SKM-1 (cell line): ENCODE data around the gene PTPRO.

ENCODE experiments used
- DNase-seq: peaks from one replicate; lab custom pipeline; 2025; ENCODE audit not compliant: unreplicated experiment; lab: John Stamatoyannopoulos, UW

The PTPRO gene

GRCh38 chr12:15550793-15551192, 228.5 kb downstream of the PTPRO start:
- DNase-seq, result no peak

- DNase-seq, result no peak
These were observed 233.1 kb downstream of the PTPRO start for GRCh38 chr12:15555446-15555845.

- DNase-seq, result no peak
These were observed 234.2 kb downstream of the PTPRO start for GRCh38 chr12:15556411-15557102.

GRCh38 chr12:15558915-15559528, 236.7 kb downstream of the PTPRO start:
- no peak for DNase-seq

- no peak for DNase-seq
These were observed 239.1 kb downstream of the PTPRO start for GRCh38 chr12:15561396-15561795.

GRCh38 chr12:15562263-15562662, 240.0 kb downstream of the PTPRO start:
- no peak for DNase-seq

GRCh38 chr12:15563663-15564062, 241.4 kb downstream of the PTPRO start:
- no peak for DNase-seq

GRCh38 chr12:15574353-15574752, 252.0 kb downstream of the PTPRO start:
- no peak for DNase-seq

GRCh38 chr12:15575671-15576541, 253.6 kb downstream of the PTPRO start:
- DNase-seq, result no peak

GRCh38 chr12:15580431-15580830, 258.1 kb downstream of the PTPRO start:
- DNase-seq, result no peak

GRCh38 chr12:15581006-15581405, 258.7 kb downstream of the PTPRO start:
- DNase-seq, result no peak

GRCh38 chr12:15583804-15584203, 261.5 kb downstream of the PTPRO start:
- DNase-seq, result no peak

GRCh38 chr12:15584366-15585041, 262.2 kb downstream of the PTPRO start:
- DNase-seq, result no peak

- DNase-seq, result no peak
These were observed 267.2 kb downstream of the PTPRO start for GRCh38 chr12:15589328-15590032.

GRCh38 chr12:15590180-15590826, 268.0 kb downstream of the PTPRO start:
- peak; percentile 30 for DNase-seq

GRCh38 chr12:15591811-15592210, 269.5 kb downstream of the PTPRO start:
- no peak for DNase-seq

- no peak for DNase-seq
These were observed 270.6 kb downstream of the PTPRO start for GRCh38 chr12:15592934-15593333.

GRCh38 chr12:15596174-15596573, 273.9 kb downstream of the PTPRO start:
- DNase-seq, result no peak

GRCh38 chr12:15597125-15597830, 275.0 kb downstream of the PTPRO start:
- DNase-seq, result no peak
